Gastroesophageal sphincter (tissue), 4 donors: ENCODE data around the gene PTPRG. TPM values are rescaled to one million over a fixed set of nuclear protein-coding genes. Genes with fewer than 3 reads are reported as not detected.

Source experiments
- ATAC-seq: fragments of 150-250 bp; one replicate; pipeline ENCODE4 v1.9.1; 2016; ENCODE audit warnings: mild to moderate bottlenecking, moderate library complexity
- H3K27ac ChIP-seq, 4 donors: fragments of 200-600 bp; sonication (generic) in 3 of 4; 1 replicate in 3 of 4; 2 replicates in 1 of 4; pipeline ENCODE4 v1.5.1; 2016 to 2019
- H3K27me3 ChIP-seq: fragments of 200-600 bp; sonication (generic); one replicate; pipeline ENCODE4 v1.5.1; 2019
- H3K36me3 ChIP-seq, 2 donors: fragments of 200-600 bp; sonication (generic); one replicate each; pipeline ENCODE4 v1.5.1; 2019; ENCODE audit warnings: control low read depth in 1 of 2
- H3K4me1 ChIP-seq, 3 donors: fragments of 200-600 bp; sonication (generic); 1 replicate in 2 of 3; 2 replicates in 1 of 3; pipeline ENCODE4 v1.5.1; 2016 to 2019; ENCODE audit warnings: control low read depth in 2 of 3
- H3K4me3 ChIP-seq, 2 donors: fragments of 200-600 bp; sonication (generic); one replicate each; pipeline ENCODE4 v1.5.1; 2019; ENCODE audit warnings: mild to moderate bottlenecking in 1 of 2, moderate library complexity in 1 of 2
- H3K9me3 ChIP-seq, 3 donors: fragments of 200-600 bp; sonication (generic); one replicate each; pipeline ENCODE4 v1.5.1; 2017 to 2019; ENCODE audit warnings: control low read depth in 2 of 3
- CTCF ChIP-seq, 4 experiments: fragments of 200-600 bp in 2 of 4; fragments of 450-650 bp in 2 of 4; sonication (generic) in 1 of 4; IDR thresholded peaks; one replicate each; pipeline ENCODE4 v1.5.1; 2017 to 2019; ENCODE audit warnings: antibody characterized with exemption in 4 of 4, mild to moderate bottlenecking in 2 of 4, moderate library complexity in 2 of 4
- EP300 ChIP-seq: sonication (generic); formaldehyde crosslinking; IDR thresholded peaks from one replicate; pipeline ENCODE4 v1.6.1; 2017; ENCODE audit warnings: antibody characterized with exemption, mild to moderate bottlenecking
- POLR2A ChIP-seq, 2 donors: fragments of 450-650 bp; IDR thresholded peaks; one replicate each; pipeline ENCODE4 v1.6.1; 2017; ENCODE audit warnings: antibody characterized with exemption in 2 of 2, mild to moderate bottlenecking in 2 of 2, moderate library complexity in 1 of 2
- POLR2AphosphoS5 ChIP-seq: sonication (generic); formaldehyde crosslinking; IDR thresholded peaks from one replicate; pipeline ENCODE4 v1.6.1; 2017; ENCODE audit warnings: antibody characterized with exemption
- WGBS, 2 donors: methylation state at CpG; one replicate each; pipeline ENCODE4 v1.1.5; 2018; ENCODE audit warnings: low coverage in 1 of 2; 5-methylcytosine and 5-hydroxymethylcytosine counted together
- total RNA-seq, 4 donors: library from RNA; depleted of rRNA; stranded (reverse); fragments of >200 nt; gene quantifications; one replicate each; pipeline ENCODE4 v1.1.0, GENCODE V29; 2016

The PTPRG gene
- total RNA-seq, 4 donors from 2014 or later = 48.7 to 81.9 (median 52.8) TPM

DNA sequence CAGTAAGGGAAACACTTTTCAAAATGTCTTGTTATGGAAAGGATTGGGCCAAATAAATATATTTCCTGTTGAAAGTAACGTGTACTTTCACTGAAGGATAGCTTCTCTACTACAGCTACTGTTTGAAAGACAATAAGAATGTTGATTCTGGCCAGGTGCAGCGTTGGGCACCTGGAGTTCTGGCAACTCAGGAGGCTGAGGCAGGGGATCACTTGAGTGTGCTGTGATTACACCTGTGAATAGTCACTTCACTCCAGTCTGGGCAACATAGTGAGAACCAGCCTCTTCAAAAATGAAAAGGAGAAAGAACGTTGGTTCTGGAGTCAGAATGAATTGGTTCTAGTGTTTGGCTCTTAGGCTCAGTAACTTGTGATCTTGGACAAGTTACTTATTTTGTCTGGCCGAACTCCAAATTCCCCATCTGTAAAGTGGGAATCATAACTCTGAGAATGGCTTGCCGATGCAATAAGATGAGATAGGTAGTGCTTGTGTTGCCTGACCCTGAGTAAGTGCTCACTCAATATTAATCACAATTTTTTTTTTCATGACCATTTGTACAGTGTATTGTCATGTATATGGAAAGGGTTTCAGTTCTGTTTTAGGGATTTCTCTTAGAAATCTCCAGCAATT lies 310.8 kb downstream of the PTPRG start:
- no peak for ATAC-seq
- peaks cover 3 to 52% (median 8%) of the 10 kb centered on the region in 3 donors for H3K4me1 ChIP-seq
- no peak overlapping the region for H3K4me3 ChIP-seq
- H3K27me3 ChIP-seq = no peaks in the 10 kb centered on the region
- H3K36me3 ChIP-seq = no peaks in the 10 kb centered on the region
- TF ChIP-seq POLR2A (IDR thresholded peaks at IDR 0.05) (no peak), EP300 (no peak), POLR2AphosphoS5 (no peak), CTCF (IDR thresholded peaks at IDR 0.05) (no peak)
- 53 to 57% methylated on average over 5 of the region's 5 CpGs for WGBS, 2 donors
- peak overlapping the region in 2 of 4 donors; percentile 21 to 31 for H3K27ac ChIP-seq
- no peaks in the 10 kb centered on the region for H3K9me3 ChIP-seq

DNA sequence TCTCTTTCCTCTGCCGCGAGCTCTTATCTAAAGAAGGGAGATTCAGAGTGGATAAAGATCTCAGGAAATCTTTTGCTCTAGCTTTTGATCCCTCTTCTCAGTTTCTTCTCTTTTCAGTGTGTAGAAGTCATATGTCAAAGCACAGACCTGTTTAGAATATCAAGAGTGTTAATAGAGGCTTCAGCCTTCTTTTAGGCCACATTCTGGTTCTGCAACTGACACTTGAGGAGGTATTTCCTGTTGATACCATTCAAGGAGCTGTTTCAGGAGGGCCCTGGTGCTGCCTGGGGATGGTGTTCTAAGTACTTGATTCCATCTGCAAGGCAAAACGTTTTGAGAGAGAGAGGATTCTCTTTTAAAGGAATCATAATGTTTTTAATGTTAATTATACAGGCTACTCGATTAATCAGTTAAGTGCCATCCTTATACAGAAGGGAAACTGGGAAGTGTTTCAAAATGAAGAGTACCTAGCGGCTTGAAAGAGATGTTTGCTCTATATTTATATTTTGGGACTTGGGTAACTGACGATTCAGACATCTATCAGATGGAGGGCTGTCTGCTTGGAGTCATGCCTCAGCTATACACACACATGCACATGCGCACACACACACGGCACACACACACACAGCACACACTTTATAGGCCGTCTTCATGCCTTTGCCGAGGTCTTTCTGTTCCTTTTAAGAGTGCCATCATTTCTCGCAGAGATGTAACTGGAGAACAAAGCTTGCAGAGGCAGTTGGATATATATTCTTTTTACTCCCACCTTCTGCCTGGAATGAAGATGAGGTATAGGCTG lies 313.9 kb downstream of the PTPRG start:
- Histone ChIP-seq H3K4me1 (peaks cover 7 to 64% (median 12%) of the 10 kb centered on the region in 3 donors), H3K27ac (peak overlapping the region in 2 of 4 donors; percentile 12 to 22), H3K27me3 (no peaks in the 10 kb centered on the region), H3K9me3 (no peaks in the 10 kb centered on the region), H3K4me3 (no peak overlapping the region), H3K36me3 (no peaks in the 10 kb centered on the region)
- TF ChIP-seq POLR2AphosphoS5 (no peak), POLR2A (IDR thresholded peaks at IDR 0.05) (no peak), CTCF (IDR thresholded peaks at IDR 0.05) (no peak), EP300 (no peak)
- WGBS, 2 donors = 30 to 73% methylated on average over 4 to 11 of the region's 11 CpGs
- no peak for ATAC-seq

DNA sequence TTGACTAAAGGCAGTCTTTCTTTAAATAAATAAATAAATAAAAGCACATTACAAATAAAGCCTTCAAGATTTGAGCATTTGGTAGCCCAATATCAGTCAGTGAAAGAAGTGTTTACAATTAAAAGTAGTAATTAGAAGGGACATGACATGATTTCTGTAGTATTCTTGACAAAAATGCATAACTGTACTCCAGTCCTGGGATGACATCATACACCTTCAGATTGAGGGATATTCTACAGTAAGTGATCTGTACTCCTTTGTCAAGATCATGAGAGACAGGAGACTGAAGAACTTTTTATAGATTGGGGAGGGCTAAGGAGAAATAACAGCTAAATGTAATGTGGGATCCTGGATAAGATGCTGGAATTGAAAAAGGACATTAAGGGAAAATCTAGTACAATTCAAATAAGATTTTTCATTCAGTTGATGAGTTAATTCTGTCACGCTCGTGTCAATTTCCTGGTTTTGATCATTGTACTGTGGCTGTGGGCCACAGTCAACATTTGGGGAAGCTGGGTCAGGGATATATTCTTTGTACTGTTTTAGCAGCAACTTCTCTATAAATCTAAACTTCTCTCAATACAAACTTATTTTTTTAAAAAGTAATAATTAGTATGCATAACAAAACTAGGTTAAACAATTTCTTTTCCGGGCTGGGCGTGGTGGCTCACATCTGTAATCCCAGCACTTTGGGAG lies 314.8 kb downstream of the PTPRG start:
- 60 to 85% methylated on average over 2 to 4 of the region's 4 CpGs for WGBS, 2 donors
- Histone ChIP-seq H3K27ac (peak overlapping the region in 2 of 4 donors; percentile 1 to 22), H3K4me1 (peaks cover 7 to 64% (median 12%) of the 10 kb centered on the region in 3 donors), H3K27me3 (no peaks in the 10 kb centered on the region), H3K36me3 (no peaks in the 10 kb centered on the region), H3K4me3 (no peak overlapping the region), H3K9me3 (no peaks in the 10 kb centered on the region)
- TF ChIP-seq CTCF (IDR thresholded peaks at IDR 0.05) = no peak
- TF ChIP-seq POLR2A (IDR thresholded peaks at IDR 0.05) = no peak
- TF ChIP-seq POLR2AphosphoS5 = no peak
- no peak for TF ChIP-seq EP300
- ATAC-seq = no peak

DNA sequence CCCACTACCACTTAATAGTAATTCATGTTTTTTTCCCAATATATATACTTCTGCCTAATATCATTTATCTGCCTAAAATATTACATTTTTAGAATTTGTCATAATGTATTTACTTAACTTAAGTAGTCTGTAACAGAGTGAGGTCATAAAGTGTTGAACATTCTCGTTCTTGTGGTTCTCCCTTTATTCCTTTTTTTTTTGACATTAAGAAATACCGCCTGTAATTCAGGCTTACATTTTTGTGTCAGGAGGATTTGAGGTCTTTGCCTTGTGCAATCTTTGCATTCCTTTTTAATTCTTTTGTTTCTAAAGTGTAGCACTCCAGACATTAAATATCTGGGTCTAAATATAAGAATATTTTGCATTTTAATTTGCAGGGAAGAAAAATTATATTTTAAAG lies 315.4 kb downstream of the PTPRG start:
- peak overlapping the region in 2 of 4 donors; percentile 1 to 25 for H3K27ac ChIP-seq
- no peaks in the 10 kb centered on the region for H3K9me3 ChIP-seq
- H3K27me3 ChIP-seq = no peaks in the 10 kb centered on the region
- ATAC-seq = peak; percentile 31
- peaks cover 7 to 57% (median 12%) of the 10 kb centered on the region in 3 donors for H3K4me1 ChIP-seq
- WGBS, 2 donors = 20 to 27% methylated on average over 2 of the region's 2 CpGs
- no peaks in the 10 kb centered on the region for H3K36me3 ChIP-seq
- no peak overlapping the region for H3K4me3 ChIP-seq
- TF ChIP-seq POLR2AphosphoS5 = peak; percentile 48
- TF ChIP-seq CTCF (IDR thresholded peaks at IDR 0.05) = no peak
